Measurements from ENCODE around the gene WDR20. TPM values are rescaled to one million over a fixed set of nuclear protein-coding genes. Genes with fewer than 3 reads are reported as not detected.

The WDR20 gene
- total RNA-seq, 6 donors from 2014 or later: 16.3 to 28.8 (median 20.6) TPM

GRCh38 chr14:102255401-102256190 is 115.9 kb downstream of the WDR20 start:
- no peaks in the 10 kb centered on the region for H3K9me3 ChIP-seq
- H3K4me1 ChIP-seq: no peaks in the 10 kb centered on the region
- H3K27ac ChIP-seq: peak overlapping the region; percentile 24 to 56 (median 40)
- DNase-seq (no peak), ATAC-seq (ENCODE audit: low FRiP score in 2 of 2) (peak in 1 of 2 donors; percentile 89)
- TF ChIP-seq POLR2AphosphoS5 (IDR thresholded peaks at IDR 0.05) (no peak), EP300 (IDR thresholded peaks at IDR 0.05) (no peak), POLR2A (IDR thresholded peaks at IDR 0.05) (no peak)
- TF ChIP-seq, protein P1, sequence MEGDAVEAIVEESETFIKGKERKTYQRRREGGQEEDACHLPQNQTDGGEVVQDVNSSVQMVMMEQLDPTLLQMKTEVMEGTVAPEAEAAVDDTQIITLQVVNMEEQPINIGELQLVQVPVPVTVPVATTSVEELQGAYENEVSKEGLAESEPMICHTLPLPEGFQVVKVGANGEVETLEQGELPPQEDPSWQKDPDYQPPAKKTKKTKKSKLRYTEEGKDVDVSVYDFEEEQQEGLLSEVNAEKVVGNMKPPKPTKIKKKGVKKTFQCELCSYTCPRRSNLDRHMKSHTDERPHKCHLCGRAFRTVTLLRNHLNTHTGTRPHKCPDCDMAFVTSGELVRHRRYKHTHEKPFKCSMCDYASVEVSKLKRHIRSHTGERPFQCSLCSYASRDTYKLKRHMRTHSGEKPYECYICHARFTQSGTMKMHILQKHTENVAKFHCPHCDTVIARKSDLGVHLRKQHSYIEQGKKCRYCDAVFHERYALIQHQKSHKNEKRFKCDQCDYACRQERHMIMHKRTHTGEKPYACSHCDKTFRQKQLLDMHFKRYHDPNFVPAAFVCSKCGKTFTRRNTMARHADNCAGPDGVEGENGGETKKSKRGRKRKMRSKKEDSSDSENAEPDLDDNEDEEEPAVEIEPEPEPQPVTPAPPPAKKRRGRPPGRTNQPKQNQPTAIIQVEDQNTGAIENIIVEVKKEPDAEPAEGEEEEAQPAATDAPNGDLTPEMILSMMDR (IDR thresholded peaks at IDR 0.05): no peak
- 75 to 80% methylated on average over 9 of the region's 9 CpGs for WGBS, 2 donors
- no peaks in the 10 kb centered on the region for H3K27me3 ChIP-seq
- H3K4me3 ChIP-seq: no peak overlapping the region
- no peaks in the 10 kb centered on the region for H3K36me3 ChIP-seq

DNA sequence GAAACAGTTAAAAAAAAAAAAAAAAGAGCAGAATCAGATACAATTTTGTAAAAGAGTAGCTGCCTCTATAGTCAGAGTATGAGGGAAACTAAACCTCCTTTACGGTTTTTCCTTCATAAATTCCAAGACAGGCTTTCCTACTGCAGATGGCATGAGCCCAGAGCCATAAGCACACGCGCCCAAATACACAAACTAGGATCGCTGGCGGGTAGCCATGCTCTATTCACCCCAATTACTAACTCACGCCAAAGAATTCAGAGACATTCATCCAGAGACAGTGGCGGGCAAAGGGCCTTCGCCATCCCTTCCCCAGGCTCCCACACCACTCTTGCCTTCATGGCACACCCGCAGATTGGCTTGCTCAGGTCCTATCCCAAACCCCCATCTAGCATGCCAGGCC is 117.0 kb downstream of the WDR20 start:
- no peak overlapping the region for H3K27ac ChIP-seq
- H3K4me3 ChIP-seq: no peak overlapping the region
- no peaks in the 10 kb centered on the region for H3K4me1 ChIP-seq
- no peaks in the 10 kb centered on the region for H3K9me3 ChIP-seq
- DNase-seq: no peak
- H3K36me3 ChIP-seq: no peaks in the 10 kb centered on the region
- WGBS, 2 donors: 81 to 90% methylated on average over 9 of the region's 9 CpGs
- TF ChIP-seq EP300 (IDR thresholded peaks at IDR 0.05): no peak
- TF ChIP-seq POLR2AphosphoS5 (IDR thresholded peaks at IDR 0.05): no peak
- TF ChIP-seq POLR2A (IDR thresholded peaks at IDR 0.05): no peak
- TF ChIP-seq, protein P1 (IDR thresholded peaks at IDR 0.05): no peak
- no peaks in the 10 kb centered on the region for H3K27me3 ChIP-seq
- ATAC-seq (ENCODE audit: low FRiP score in 2 of 2): no peak

DNA sequence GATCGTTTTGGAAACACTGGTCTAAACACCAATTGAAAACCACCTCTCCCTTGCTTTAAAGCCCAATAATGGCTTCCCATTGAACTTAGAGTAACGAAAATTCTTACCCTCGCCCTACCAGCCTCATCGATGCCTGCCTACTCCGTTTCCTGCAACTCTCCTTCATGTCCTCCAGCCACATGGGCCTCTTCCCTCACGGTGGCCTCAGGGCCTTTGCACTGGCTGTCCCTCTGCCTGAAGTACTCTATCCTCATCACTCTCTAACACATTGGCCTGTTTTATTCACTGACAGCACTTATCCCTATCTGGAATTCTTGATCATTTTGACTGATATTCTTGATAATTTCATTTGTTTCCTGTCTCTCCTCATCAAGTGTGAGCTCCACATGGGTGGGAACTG is 118.4 kb downstream of the WDR20 start:
- Histone ChIP-seq H3K4me3 (no peak overlapping the region), H3K36me3 (no peaks in the 10 kb centered on the region), H3K9me3 (no peaks in the 10 kb centered on the region), H3K27ac (no peak overlapping the region), H3K27me3 (no peaks in the 10 kb centered on the region), H3K4me1 (no peaks in the 10 kb centered on the region)
- DNase-seq (no peak), ATAC-seq (ENCODE audit: low FRiP score in 2 of 2) (no peak)
- 93 to 94% methylated on average over 6 of the region's 6 CpGs for WGBS, 2 donors
- TF ChIP-seq POLR2A (IDR thresholded peaks at IDR 0.05) (no peak), EP300 (IDR thresholded peaks at IDR 0.05) (no peak), POLR2AphosphoS5 (IDR thresholded peaks at IDR 0.05) (no peak)
- TF ChIP-seq, protein P1 (IDR thresholded peaks at IDR 0.05): no peak

Other genes with a start within 250 kb of the WDR20 start
- 100 to 1,000 TPM; 352 to 556 (median 447) TPM for gene DYNC1H1, start 175.3 kb upstream of the WDR20 start, total RNA-seq
- gene HSP90AA1, start 52.9 kb upstream of the WDR20 start, total RNA-seq: 100 to 1,000 TPM; 147 to 509 (median 258) TPM
- gene MOK, start 165.3 kb downstream of the WDR20 start, total RNA-seq: 10 to 100 TPM in 5 of 6 donors, 1 to 10 TPM in 1; 8.8 to 66.0 (median 29.4) TPM
- gene ZNF839, start 179.8 kb downstream of the WDR20 start, total RNA-seq: 10 to 100 TPM in 4 of 6 donors, 1 to 10 TPM in 2; 8.7 to 37.7 (median 14.1) TPM
- gene CINP, start 223.0 kb downstream of the WDR20 start, total RNA-seq: 10 to 100 TPM; 13.6 to 37.7 (median 31.1) TPM
- gene TECPR2, start 223.0 kb downstream of the WDR20 start, total RNA-seq: 10 to 100 TPM; 16.3 to 71.2 (median 24.6) TPM